ENCODE results near the gene ACOT11. TPM values are rescaled to one million over a fixed set of nuclear protein-coding genes. Genes with fewer than 3 reads are reported as not detected.

ACOT11 gene
- total and polyA plus RNA-seq, 2 of the 4 experiments (the other 2 are of a cell fraction) = 2.5 to 2.7 TPM

DNA sequence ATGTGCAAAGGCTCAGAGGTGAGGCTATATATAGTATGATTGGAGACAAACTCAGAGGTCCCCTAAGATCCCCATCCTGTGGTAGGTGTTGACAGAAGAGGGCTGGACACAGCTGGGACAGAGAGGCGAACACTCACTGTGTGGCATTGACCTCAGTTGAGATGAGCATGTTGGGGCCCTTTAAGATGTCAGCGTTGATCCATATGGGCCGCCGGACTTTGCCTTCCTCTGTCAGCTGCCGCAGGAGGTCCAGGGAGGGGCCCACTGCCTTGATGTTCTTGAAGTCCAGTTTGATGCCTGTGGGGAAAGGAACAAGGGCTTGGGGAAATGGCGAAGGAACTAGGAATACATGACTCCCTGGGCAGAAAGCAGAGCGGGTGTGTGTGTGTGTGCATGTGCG lies 66.5 kb downstream of the ACOT11 start:
- no peak overlapping the region for H3K56ac ChIP-seq (ENCODE audit: extremely low read depth, insufficient read depth, low read length)
- no peaks in the 10 kb centered on the region for H4K20me1 ChIP-seq (ENCODE audit: insufficient read depth, low read length)
- no peak overlapping the region for H2BK20ac ChIP-seq (ENCODE audit: low read depth, low read length)
- no peaks in the 10 kb centered on the region for H3K9me3 ChIP-seq (ENCODE audit: control insufficient read depth, insufficient read depth, low read length)
- H2AFZ ChIP-seq (replicated peaks; ENCODE audit: low read length, poor library complexity) = no peak overlapping the region
- H2AK9ac ChIP-seq (replicated peaks; ENCODE audit: low read depth, low read length, poor library complexity) = no peak overlapping the region
- no peak overlapping the region for H3K23ac ChIP-seq (ENCODE audit: low read depth, low read length)
- in situ Hi-C loops (cut with MboI; ENCODE audit: low sequenced_read_pairs) (no loop called here), intact Hi-C loops (cut with micrococcal nuclease) (no loop called here), dilution Hi-C loops (cut with HindIII; ENCODE audit: low sequenced_read_pairs, unreplicated experiment) (no loop called here)
- H3K18ac ChIP-seq (ENCODE audit: low read depth, low read length) = no peak overlapping the region
- no peak overlapping the region for H2BK5ac ChIP-seq (ENCODE audit: low read depth, low read length, poor library complexity, severe bottlenecking)
- H4K91ac ChIP-seq (ENCODE audit: insufficient read depth, low read depth, low read length) = no peak overlapping the region
- H3K36me3 ChIP-seq (ENCODE audit: control insufficient read depth, insufficient read depth, low read length) = no peaks in the 10 kb centered on the region
- ATAC-seq (ENCODE audit: low read depth) (no peak), DNase-seq (no peak)
- H3K14ac ChIP-seq (replicated peaks; ENCODE audit: low read depth, low read length) = no peak overlapping the region
- no TSS peak for BruUV-seq (replicated peaks)
- no peak overlapping the region for H3K4ac ChIP-seq (ENCODE audit: low read depth, low read length)
- H3K9me1 ChIP-seq (ENCODE audit: insufficient read depth, low read length) = no peaks in the 10 kb centered on the region
- no peak overlapping the region for H4K5ac ChIP-seq (ENCODE audit: low read depth, low read length)
- no peak overlapping the region for H3K4me2 ChIP-seq (ENCODE audit: low read depth, low read length)
- H3K4me1 ChIP-seq (ENCODE audit: control insufficient read depth, insufficient read depth, low read length) = no peaks in the 10 kb centered on the region
- H3K79me1 ChIP-seq (ENCODE audit: low read depth in 1 of 2, low read length in 2 of 2) = no peaks in the 10 kb centered on the region
- CTCF ChIA-PET = no interaction called here
- no peak overlapping the region for H2BK120ac ChIP-seq (ENCODE audit: low read depth, low read length)
- WGBS, 2 experiments (ENCODE audit: extremely low coverage in 2 of 2, insufficient read length in 1 of 2) = 66% methylated on average over 5 of the region's 8 CpGs; no CpG with 5 or more reads in 1 of the 2 experiments
- H4K8ac ChIP-seq (ENCODE audit: low read depth in 2 of 2, low read length in 2 of 2) = no peak overlapping the region
- peaks cover 28% of the 10 kb centered on the region for H3K27me3 ChIP-seq (ENCODE audit: control insufficient read depth, insufficient read depth, low read length)
- no peak overlapping the region for H2AK5ac ChIP-seq (ENCODE audit: low read depth, low read length)
- H3K4me3 ChIP-seq (ENCODE audit: insufficient read depth, low read depth, low read length) = no peak overlapping the region
- POLR2A ChIA-PET (ENCODE audit: unreplicated experiment) = no interaction called here
- H3K9ac ChIP-seq (ENCODE audit: low read depth, low read length) = no peak overlapping the region
- no peak overlapping the region for H3K27ac ChIP-seq (ENCODE audit: insufficient read depth, low read length)
- no peak overlapping the region for H2BK15ac ChIP-seq (ENCODE audit: low read depth, low read length)
- TF ChIP-seq, protein P1, sequence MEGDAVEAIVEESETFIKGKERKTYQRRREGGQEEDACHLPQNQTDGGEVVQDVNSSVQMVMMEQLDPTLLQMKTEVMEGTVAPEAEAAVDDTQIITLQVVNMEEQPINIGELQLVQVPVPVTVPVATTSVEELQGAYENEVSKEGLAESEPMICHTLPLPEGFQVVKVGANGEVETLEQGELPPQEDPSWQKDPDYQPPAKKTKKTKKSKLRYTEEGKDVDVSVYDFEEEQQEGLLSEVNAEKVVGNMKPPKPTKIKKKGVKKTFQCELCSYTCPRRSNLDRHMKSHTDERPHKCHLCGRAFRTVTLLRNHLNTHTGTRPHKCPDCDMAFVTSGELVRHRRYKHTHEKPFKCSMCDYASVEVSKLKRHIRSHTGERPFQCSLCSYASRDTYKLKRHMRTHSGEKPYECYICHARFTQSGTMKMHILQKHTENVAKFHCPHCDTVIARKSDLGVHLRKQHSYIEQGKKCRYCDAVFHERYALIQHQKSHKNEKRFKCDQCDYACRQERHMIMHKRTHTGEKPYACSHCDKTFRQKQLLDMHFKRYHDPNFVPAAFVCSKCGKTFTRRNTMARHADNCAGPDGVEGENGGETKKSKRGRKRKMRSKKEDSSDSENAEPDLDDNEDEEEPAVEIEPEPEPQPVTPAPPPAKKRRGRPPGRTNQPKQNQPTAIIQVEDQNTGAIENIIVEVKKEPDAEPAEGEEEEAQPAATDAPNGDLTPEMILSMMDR (conservative IDR thresholded peaks at IDR 0.05; ENCODE audit: low read depth, low read length) = no peak
- no peak for TF ChIP-seq FOS (IDR thresholded peaks at IDR 0.05; ENCODE audit: low read depth, low read length)
- no peak for TF ChIP-seq NFE2L2 (IDR thresholded peaks at IDR 0.05; ENCODE audit: low read depth, low read length)
- TF ChIP-seq POLR2A (IDR thresholded peaks at IDR 0.05; ENCODE audit: low read depth, low read length) = no peak
- TF ChIP-seq, protein P2, sequence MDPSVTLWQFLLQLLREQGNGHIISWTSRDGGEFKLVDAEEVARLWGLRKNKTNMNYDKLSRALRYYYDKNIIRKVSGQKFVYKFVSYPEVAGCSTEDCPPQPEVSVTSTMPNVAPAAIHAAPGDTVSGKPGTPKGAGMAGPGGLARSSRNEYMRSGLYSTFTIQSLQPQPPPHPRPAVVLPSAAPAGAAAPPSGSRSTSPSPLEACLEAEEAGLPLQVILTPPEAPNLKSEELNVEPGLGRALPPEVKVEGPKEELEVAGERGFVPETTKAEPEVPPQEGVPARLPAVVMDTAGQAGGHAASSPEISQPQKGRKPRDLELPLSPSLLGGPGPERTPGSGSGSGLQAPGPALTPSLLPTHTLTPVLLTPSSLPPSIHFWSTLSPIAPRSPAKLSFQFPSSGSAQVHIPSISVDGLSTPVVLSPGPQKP (IDR thresholded peaks at IDR 0.05; ENCODE audit: borderline replicate concordance, low read depth, low read length) = no peak
- no peak for TF ChIP-seq RCOR1 (IDR thresholded peaks at IDR 0.05; ENCODE audit: insufficient replicate concordance, low read length)
- no peak for TF ChIP-seq BHLHE40 (IDR thresholded peaks at IDR 0.05; ENCODE audit: low read depth, low read length)
- no peak for TF ChIP-seq MAZ (IDR thresholded peaks at IDR 0.05; ENCODE audit: borderline replicate concordance, low read depth, low read length)
- TF ChIP-seq MXI1 (IDR thresholded peaks at IDR 0.05; ENCODE audit: borderline replicate concordance, low read depth, low read length) = no peak
- TF ChIP-seq CEBPB (IDR thresholded peaks at IDR 0.05; ENCODE audit: low read depth, low read length) = no peak
- no peak for TF ChIP-seq CHD1 (IDR thresholded peaks at IDR 0.05; ENCODE audit: low read depth, low read length)
- TF ChIP-seq MAFK (IDR thresholded peaks at IDR 0.05; ENCODE audit: low read depth, low read length) = no peak
- no peak for TF ChIP-seq RFX5 (IDR thresholded peaks at IDR 0.05; ENCODE audit: low read depth, low read length)
- TF ChIP-seq, protein P3, sequence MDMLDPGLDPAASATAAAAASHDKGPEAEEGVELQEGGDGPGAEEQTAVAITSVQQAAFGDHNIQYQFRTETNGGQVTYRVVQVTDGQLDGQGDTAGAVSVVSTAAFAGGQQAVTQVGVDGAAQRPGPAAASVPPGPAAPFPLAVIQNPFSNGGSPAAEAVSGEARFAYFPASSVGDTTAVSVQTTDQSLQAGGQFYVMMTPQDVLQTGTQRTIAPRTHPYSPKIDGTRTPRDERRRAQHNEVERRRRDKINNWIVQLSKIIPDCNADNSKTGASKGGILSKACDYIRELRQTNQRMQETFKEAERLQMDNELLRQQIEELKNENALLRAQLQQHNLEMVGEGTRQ (IDR thresholded peaks at IDR 0.05; ENCODE audit: low read depth, low read length) = no peak
- TF ChIP-seq SMC3 (IDR thresholded peaks at IDR 0.05; ENCODE audit: low read depth, low read length) = no peak
- no peak for TF ChIP-seq RAD21 (IDR thresholded peaks at IDR 0.05; ENCODE audit: low read length)
